ENCODE results near the gene RTN1.

Gene RTN1

GRCh38 chr14:59619061-59619460 lies 251.5 kb downstream of the RTN1 start:
- H3K27ac ChIP-seq (ENCODE audit: insufficient read depth, low read length, poor library complexity, severe bottlenecking) = no peak overlapping the region
- H3K9me3 ChIP-seq (ENCODE audit: control insufficient read depth, low read length) = no peaks in the 10 kb centered on the region
- H3K4me3 ChIP-seq (ENCODE audit: insufficient read depth, low read depth, low read length, poor library complexity, severe bottlenecking) = no peak overlapping the region
- H3K27me3 ChIP-seq (replicated peaks; ENCODE audit: control insufficient read depth, insufficient read depth, low read length, poor library complexity, severe bottlenecking) = no peaks in the 10 kb centered on the region
- DNase-seq = no peak
- no peaks in the 10 kb centered on the region for H3K36me3 ChIP-seq (ENCODE audit: control insufficient read depth, insufficient read depth, low read length)
- no peaks in the 10 kb centered on the region for H3K4me1 ChIP-seq (ENCODE audit: control insufficient read depth, insufficient read depth, low read length, poor library complexity, severe bottlenecking)

- Histone ChIP-seq H3K4me1 (ENCODE audit: control insufficient read depth, insufficient read depth, low read length, poor library complexity, severe bottlenecking) (no peaks in the 10 kb centered on the region), H3K36me3 (ENCODE audit: control insufficient read depth, insufficient read depth, low read length) (no peaks in the 10 kb centered on the region), H3K27ac (ENCODE audit: insufficient read depth, low read length, poor library complexity, severe bottlenecking) (no peak overlapping the region), H3K9me3 (ENCODE audit: control insufficient read depth, low read length) (no peaks in the 10 kb centered on the region), H3K4me3 (ENCODE audit: insufficient read depth, low read depth, low read length, poor library complexity, severe bottlenecking) (no peak overlapping the region), H3K27me3 (replicated peaks; ENCODE audit: control insufficient read depth, insufficient read depth, low read length, poor library complexity, severe bottlenecking) (no peaks in the 10 kb centered on the region)
- no peak for DNase-seq
Measured at GRCh38 chr14:59601056-59601455, 269.5 kb downstream of the RTN1 start.

- no peak for DNase-seq
- Histone ChIP-seq H3K4me3 (ENCODE audit: insufficient read depth, low read depth, low read length, poor library complexity, severe bottlenecking) (no peak overlapping the region), H3K27me3 (replicated peaks; ENCODE audit: control insufficient read depth, insufficient read depth, low read length, poor library complexity, severe bottlenecking) (no peaks in the 10 kb centered on the region), H3K27ac (ENCODE audit: insufficient read depth, low read length, poor library complexity, severe bottlenecking) (no peak overlapping the region), H3K36me3 (ENCODE audit: control insufficient read depth, insufficient read depth, low read length) (no peaks in the 10 kb centered on the region), H3K4me1 (ENCODE audit: control insufficient read depth, insufficient read depth, low read length, poor library complexity, severe bottlenecking) (no peaks in the 10 kb centered on the region), H3K9me3 (ENCODE audit: control insufficient read depth, low read length) (no peaks in the 10 kb centered on the region)
Measured at GRCh38 chr14:59600211-59600945, 270.2 kb downstream of the RTN1 start.

- no peak overlapping the region for H3K27ac ChIP-seq (ENCODE audit: insufficient read depth, low read length, poor library complexity, severe bottlenecking)
- H3K4me3 ChIP-seq (ENCODE audit: insufficient read depth, low read depth, low read length, poor library complexity, severe bottlenecking) = no peak overlapping the region
- no peaks in the 10 kb centered on the region for H3K9me3 ChIP-seq (ENCODE audit: control insufficient read depth, low read length)
- no peaks in the 10 kb centered on the region for H3K27me3 ChIP-seq (replicated peaks; ENCODE audit: control insufficient read depth, insufficient read depth, low read length, poor library complexity, severe bottlenecking)
- no peak for DNase-seq
- no peaks in the 10 kb centered on the region for H3K36me3 ChIP-seq (ENCODE audit: control insufficient read depth, insufficient read depth, low read length)
- H3K4me1 ChIP-seq (ENCODE audit: control insufficient read depth, insufficient read depth, low read length, poor library complexity, severe bottlenecking) = no peaks in the 10 kb centered on the region
Measured at GRCh38 chr14:59595071-59595470, 275.5 kb downstream of the RTN1 start.

GRCh38 chr14:59591641-59592370 lies 278.8 kb downstream of the RTN1 start:
- Histone ChIP-seq H3K4me1 (ENCODE audit: control insufficient read depth, insufficient read depth, low read length, poor library complexity, severe bottlenecking) (no peaks in the 10 kb centered on the region), H3K36me3 (ENCODE audit: control insufficient read depth, insufficient read depth, low read length) (no peaks in the 10 kb centered on the region), H3K27ac (ENCODE audit: insufficient read depth, low read length, poor library complexity, severe bottlenecking) (no peak overlapping the region), H3K9me3 (ENCODE audit: control insufficient read depth, low read length) (no peaks in the 10 kb centered on the region), H3K4me3 (ENCODE audit: insufficient read depth, low read depth, low read length, poor library complexity, severe bottlenecking) (no peak overlapping the region), H3K27me3 (replicated peaks; ENCODE audit: control insufficient read depth, insufficient read depth, low read length, poor library complexity, severe bottlenecking) (no peaks in the 10 kb centered on the region)
- no peak for DNase-seq

GRCh38 chr14:59588101-59588500 lies 282.5 kb downstream of the RTN1 start:
- DNase-seq = no peak
- Histone ChIP-seq H3K27ac (ENCODE audit: insufficient read depth, low read length, poor library complexity, severe bottlenecking) (no peak overlapping the region), H3K4me3 (ENCODE audit: insufficient read depth, low read depth, low read length, poor library complexity, severe bottlenecking) (no peak overlapping the region), H3K36me3 (ENCODE audit: control insufficient read depth, insufficient read depth, low read length) (no peaks in the 10 kb centered on the region), H3K9me3 (ENCODE audit: control insufficient read depth, low read length) (no peaks in the 10 kb centered on the region), H3K27me3 (replicated peaks; ENCODE audit: control insufficient read depth, insufficient read depth, low read length, poor library complexity, severe bottlenecking) (no peaks in the 10 kb centered on the region), H3K4me1 (ENCODE audit: control insufficient read depth, insufficient read depth, low read length, poor library complexity, severe bottlenecking) (no peaks in the 10 kb centered on the region)

- Histone ChIP-seq H3K4me1 (ENCODE audit: control insufficient read depth, insufficient read depth, low read length, poor library complexity, severe bottlenecking) (no peaks in the 10 kb centered on the region), H3K9me3 (ENCODE audit: control insufficient read depth, low read length) (no peaks in the 10 kb centered on the region), H3K27ac (ENCODE audit: insufficient read depth, low read length, poor library complexity, severe bottlenecking) (no peak overlapping the region), H3K36me3 (ENCODE audit: control insufficient read depth, insufficient read depth, low read length) (no peaks in the 10 kb centered on the region), H3K27me3 (replicated peaks; ENCODE audit: control insufficient read depth, insufficient read depth, low read length, poor library complexity, severe bottlenecking) (no peaks in the 10 kb centered on the region), H3K4me3 (ENCODE audit: insufficient read depth, low read depth, low read length, poor library complexity, severe bottlenecking) (no peak overlapping the region)
- no peak for DNase-seq
Measured at GRCh38 chr14:59585891-59586554, 284.6 kb downstream of the RTN1 start.

GRCh38 chr14:59583755-59584154 lies 286.8 kb downstream of the RTN1 start:
- H3K4me3 ChIP-seq (ENCODE audit: insufficient read depth, low read depth, low read length, poor library complexity, severe bottlenecking) = no peak overlapping the region
- no peak for DNase-seq
- H3K27me3 ChIP-seq (replicated peaks; ENCODE audit: control insufficient read depth, insufficient read depth, low read length, poor library complexity, severe bottlenecking) = no peaks in the 10 kb centered on the region

GRCh38 chr14:59582845-59583509 lies 287.6 kb downstream of the RTN1 start:
- no peaks in the 10 kb centered on the region for H3K27me3 ChIP-seq (replicated peaks; ENCODE audit: control insufficient read depth, insufficient read depth, low read length, poor library complexity, severe bottlenecking)
- H3K27ac ChIP-seq (ENCODE audit: insufficient read depth, low read length, poor library complexity, severe bottlenecking) = no peak overlapping the region
- H3K9me3 ChIP-seq (ENCODE audit: control insufficient read depth, low read length) = no peaks in the 10 kb centered on the region
- H3K36me3 ChIP-seq (ENCODE audit: control insufficient read depth, insufficient read depth, low read length) = no peaks in the 10 kb centered on the region
- no peak for DNase-seq
- no peak overlapping the region for H3K4me3 ChIP-seq (ENCODE audit: insufficient read depth, low read depth, low read length, poor library complexity, severe bottlenecking)
- H3K4me1 ChIP-seq (ENCODE audit: control insufficient read depth, insufficient read depth, low read length, poor library complexity, severe bottlenecking) = no peaks in the 10 kb centered on the region

More at GRCh38 chr14:59583755-59584154, 286.8 kb downstream of the RTN1 start:
- H3K36me3 ChIP-seq (ENCODE audit: control insufficient read depth, insufficient read depth, low read length) = no peaks in the 10 kb centered on the region
- H3K9me3 ChIP-seq (ENCODE audit: control insufficient read depth, low read length) = no peaks in the 10 kb centered on the region
- H3K27ac ChIP-seq (ENCODE audit: insufficient read depth, low read length, poor library complexity, severe bottlenecking) = no peak overlapping the region
- no peaks in the 10 kb centered on the region for H3K4me1 ChIP-seq (ENCODE audit: control insufficient read depth, insufficient read depth, low read length, poor library complexity, severe bottlenecking)
